ENCODE data around the gene CDK16.

GRCh38 chrX:47198026-47198686, 20.3 kb upstream of the CDK16 start:
- TF ChIP-seq ZNF584 (CRISPR knock-in tag; IDR thresholded peaks at IDR 0.05; ENCODE audit: low read depth) = no peak
- TF ChIP-seq POLR2A (conservative IDR thresholded peaks at IDR 0.05) = no peak
- TF ChIP-seq FOXJ2 (tag; IDR thresholded peaks at IDR 0.05) = no peak
- TF ChIP-seq, protein P1, sequence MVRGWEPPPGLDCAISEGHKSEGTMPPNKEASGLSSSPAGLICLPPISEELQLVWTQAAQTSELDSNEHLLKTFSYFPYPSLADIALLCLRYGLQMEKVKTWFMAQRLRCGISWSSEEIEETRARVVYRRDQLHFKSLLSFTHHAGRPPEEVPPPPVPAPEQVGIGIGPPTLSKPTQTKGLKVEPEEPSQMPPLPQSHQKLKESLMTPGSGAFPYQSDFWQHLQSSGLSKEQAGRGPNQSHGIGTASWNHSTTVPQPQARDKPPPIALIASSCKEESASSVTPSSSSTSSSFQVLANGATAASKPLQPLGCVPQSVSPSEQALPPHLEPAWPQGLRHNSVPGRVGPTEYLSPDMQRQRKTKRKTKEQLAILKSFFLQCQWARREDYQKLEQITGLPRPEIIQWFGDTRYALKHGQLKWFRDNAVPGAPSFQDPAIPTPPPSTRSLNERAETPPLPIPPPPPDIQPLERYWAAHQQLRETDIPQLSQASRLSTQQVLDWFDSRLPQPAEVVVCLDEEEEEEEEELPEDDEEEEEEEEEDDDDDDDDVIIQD (CRISPR knock-in tag; IDR thresholded peaks at IDR 0.05) = no peak
- TF ChIP-seq ZZZ3 (IDR thresholded peaks at IDR 0.05) = no peak
- TF ChIP-seq, protein P2, sequence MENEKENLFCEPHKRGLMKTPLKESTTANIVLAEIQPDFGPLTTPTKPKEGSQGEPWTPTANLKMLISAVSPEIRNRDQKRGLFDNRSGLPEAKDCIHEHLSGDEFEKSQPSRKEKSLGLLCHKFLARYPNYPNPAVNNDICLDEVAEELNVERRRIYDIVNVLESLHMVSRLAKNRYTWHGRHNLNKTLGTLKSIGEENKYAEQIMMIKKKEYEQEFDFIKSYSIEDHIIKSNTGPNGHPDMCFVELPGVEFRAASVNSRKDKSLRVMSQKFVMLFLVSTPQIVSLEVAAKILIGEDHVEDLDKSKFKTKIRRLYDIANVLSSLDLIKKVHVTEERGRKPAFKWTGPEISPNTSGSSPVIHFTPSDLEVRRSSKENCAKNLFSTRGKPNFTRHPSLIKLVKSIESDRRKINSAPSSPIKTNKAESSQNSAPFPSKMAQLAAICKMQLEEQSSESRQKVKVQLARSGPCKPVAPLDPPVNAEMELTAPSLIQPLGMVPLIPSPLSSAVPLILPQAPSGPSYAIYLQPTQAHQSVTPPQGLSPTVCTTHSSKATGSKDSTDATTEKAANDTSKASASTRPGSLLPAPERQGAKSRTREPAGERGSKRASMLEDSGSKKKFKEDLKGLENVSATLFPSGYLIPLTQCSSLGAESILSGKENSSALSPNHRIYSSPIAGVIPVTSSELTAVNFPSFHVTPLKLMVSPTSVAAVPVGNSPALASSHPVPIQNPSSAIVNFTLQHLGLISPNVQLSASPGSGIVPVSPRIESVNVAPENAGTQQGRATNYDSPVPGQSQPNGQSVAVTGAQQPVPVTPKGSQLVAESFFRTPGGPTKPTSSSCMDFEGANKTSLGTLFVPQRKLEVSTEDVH (IDR thresholded peaks at IDR 0.05; ENCODE audit: low read depth, partially characterized antibody) = no peak
- no peak for TF ChIP-seq ZNF140 (CRISPR knock-in tag; IDR thresholded peaks at IDR 0.05)
